Measurements from ENCODE around the gene LAMA2.

GRCh38 chr6:129032602-129033001 lies 149.7 kb downstream of the LAMA2 start:
- no peak for TF ChIP-seq CTCF (IDR thresholded peaks at IDR 0.05)
- TF ChIP-seq POLR2AphosphoS5 (IDR thresholded peaks at IDR 0.05; ENCODE audit: low read depth, low read length), result no peak
- no peak for TF ChIP-seq TCF7L2 (IDR thresholded peaks at IDR 0.05; ENCODE audit: low read depth, low read length)
